Measurements from ENCODE around the gene ATG14.

ATG14 gene

DNA sequence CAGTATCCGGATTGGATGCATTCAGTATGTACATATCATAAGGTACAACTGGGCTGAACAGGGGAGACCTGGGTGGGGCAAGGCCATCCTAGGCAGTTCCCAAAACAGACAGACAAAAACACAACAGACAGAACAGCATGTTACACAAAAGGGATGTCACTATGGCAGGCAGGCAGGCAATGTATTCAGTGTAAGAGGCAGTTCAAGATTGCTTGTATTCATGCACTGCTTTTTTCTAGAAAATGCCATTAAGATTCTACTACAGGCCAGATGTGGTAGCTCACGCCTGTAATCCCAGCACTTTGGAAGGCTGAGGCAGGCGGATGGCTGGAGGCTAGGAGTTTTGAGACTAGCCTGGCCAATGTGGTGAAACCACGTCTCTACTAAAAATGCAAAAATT lies 25.3 kb upstream of the ATG14 start:
- no peaks in the 10 kb centered on the region for H3K9me3 ChIP-seq (replicated peaks in 1 of 11)
- H3K36me3 ChIP-seq = no peaks in the 10 kb centered on the region
- H3K4me2 ChIP-seq = no peak overlapping the region
- no peak overlapping the region for H3K9ac ChIP-seq
- no peaks in the 10 kb centered on the region for H4K20me1 ChIP-seq
- no peak overlapping the region for H3K4me3 ChIP-seq
- no peak overlapping the region for H3K27ac ChIP-seq
- TF ChIP-seq Cebpa-rat (IDR thresholded peaks at IDR 0.05) = no peak
- peaks cover 9 to 16% (median 11%) of the 10 kb centered on the region in 10 experiments; a peak in 18 of 20 replicates for H3K4me1 ChIP-seq
- no peaks in the 10 kb centered on the region; a peak in 1 of 22 replicates for H3K27me3 ChIP-seq

DNA sequence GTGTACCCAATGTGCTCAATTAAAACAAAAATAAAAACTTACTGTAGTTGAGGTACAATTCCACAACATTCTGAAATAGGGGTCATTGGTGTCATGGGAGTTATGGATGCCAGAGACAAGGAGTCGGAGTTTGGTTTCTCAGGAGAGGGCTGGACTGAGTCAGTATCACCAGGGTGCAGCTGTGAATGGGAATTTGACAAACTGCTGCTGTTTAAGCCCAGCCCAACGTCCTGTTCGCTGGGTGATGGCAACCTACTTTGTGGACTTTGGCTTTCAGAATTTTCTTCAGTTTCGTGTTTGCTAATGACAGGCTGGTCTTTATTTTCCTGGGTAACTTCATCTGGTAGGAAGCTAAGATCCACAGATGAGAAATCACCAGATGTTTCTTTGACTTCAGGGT lies 24.9 kb upstream of the ATG14 start:
- no peaks in the 10 kb centered on the region for H4K20me1 ChIP-seq
- no peaks in the 10 kb centered on the region for H3K36me3 ChIP-seq
- H3K4me2 ChIP-seq = no peak overlapping the region
- H3K4me1 ChIP-seq = peaks cover 9 to 16% (median 11%) of the 10 kb centered on the region in 10 experiments; a peak in 18 of 20 replicates
- no peak overlapping the region for H3K9ac ChIP-seq
- H3K4me3 ChIP-seq = no peak overlapping the region
- no peaks in the 10 kb centered on the region for H3K9me3 ChIP-seq (replicated peaks in 1 of 11)
- no peaks in the 10 kb centered on the region; a peak in 1 of 22 replicates for H3K27me3 ChIP-seq
- no peak overlapping the region for H3K27ac ChIP-seq
- TF ChIP-seq Cebpa-rat (IDR thresholded peaks at IDR 0.05) = no peak

DNA sequence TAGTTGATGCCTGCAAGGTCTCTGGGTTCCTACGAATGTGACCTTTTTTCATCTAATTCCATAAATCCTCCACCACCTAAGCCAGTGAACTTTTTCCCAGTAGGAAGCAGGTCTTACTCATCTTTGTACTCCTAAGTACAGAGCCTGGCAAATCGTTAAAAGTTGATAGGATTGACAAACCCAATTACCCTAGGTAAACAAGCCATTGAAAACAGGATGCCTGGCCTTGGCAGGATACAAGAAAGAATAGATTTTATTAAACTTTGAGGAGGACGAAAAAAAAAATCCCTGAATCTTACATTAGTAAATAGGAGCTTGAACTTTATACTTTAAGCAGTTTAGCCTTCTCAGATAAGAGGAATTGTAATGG lies 23.2 kb upstream of the ATG14 start:
- Histone ChIP-seq H4K20me1 (no peaks in the 10 kb centered on the region), H3K9ac (no peak overlapping the region), H3K9me3 (replicated peaks in 1 of 11) (no peaks in the 10 kb centered on the region), H3K4me3 (no peak overlapping the region), H3K27ac (no peak overlapping the region), H3K27me3 (no peaks in the 10 kb centered on the region; a peak in 1 of 22 replicates), H3K4me2 (no peak overlapping the region), H3K36me3 (no peaks in the 10 kb centered on the region), H3K4me1 (peaks cover 9 to 16% (median 11%) of the 10 kb centered on the region in 10 experiments; a peak in 18 of 20 replicates)
- no peak for TF ChIP-seq Cebpa-rat (IDR thresholded peaks at IDR 0.05)

DNA sequence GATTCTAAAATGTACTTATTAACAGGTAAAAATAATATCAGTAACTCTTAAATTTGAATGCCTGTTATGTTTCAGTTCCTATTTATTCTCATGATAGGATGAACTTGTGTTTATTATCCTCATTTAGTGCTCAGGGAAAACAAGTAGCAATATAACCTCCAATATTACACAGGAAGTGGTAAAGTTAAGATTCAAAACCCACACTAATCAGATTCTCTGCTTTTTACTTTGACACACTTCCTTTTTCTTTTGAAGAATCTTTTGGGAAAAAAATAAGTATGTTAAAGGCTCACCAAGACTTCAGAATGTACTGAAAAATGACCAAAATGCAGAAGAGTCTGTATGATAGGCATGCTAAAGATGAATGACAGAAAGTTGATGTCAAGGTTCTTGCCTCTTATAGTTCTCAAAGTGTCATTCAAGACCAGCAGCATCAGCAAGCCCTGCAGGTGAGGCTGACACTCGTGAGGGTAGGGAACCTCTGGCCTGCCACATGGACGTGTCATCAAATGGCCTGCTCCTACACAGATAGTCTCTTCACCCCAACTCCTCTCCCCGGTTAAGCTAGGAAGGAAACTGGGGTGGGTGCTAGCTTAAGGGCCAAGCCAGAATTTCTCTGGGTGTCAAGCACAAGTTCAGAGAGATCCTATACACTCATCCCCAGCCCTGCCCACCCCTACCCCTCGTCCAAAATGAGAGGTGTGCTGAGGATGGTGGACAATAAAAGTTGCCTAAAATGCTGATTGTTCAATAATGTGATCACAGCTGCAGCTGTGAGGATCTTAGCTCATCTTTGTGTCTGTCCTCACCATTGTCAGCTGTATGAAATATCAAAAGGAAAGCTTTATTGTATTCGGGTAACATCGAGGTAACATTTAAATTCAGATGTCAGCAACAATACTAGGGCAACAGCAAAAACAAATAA lies 22.5 kb upstream of the ATG14 start:
- H3K9ac ChIP-seq = no peak overlapping the region
- H3K4me1 ChIP-seq = peaks cover 9 to 16% (median 11%) of the 10 kb centered on the region in 10 experiments; a peak in 18 of 20 replicates
- no peak overlapping the region for H3K4me3 ChIP-seq
- no peaks in the 10 kb centered on the region for H3K36me3 ChIP-seq
- no peaks in the 10 kb centered on the region for H3K9me3 ChIP-seq (replicated peaks in 1 of 11)
- no peaks in the 10 kb centered on the region; a peak in 1 of 22 replicates for H3K27me3 ChIP-seq
- no peak for TF ChIP-seq Cebpa-rat (IDR thresholded peaks at IDR 0.05)
- no peaks in the 10 kb centered on the region for H4K20me1 ChIP-seq
- no peak overlapping the region for H3K27ac ChIP-seq
- H3K4me2 ChIP-seq = peak overlapping the region in 10 of 11 experiments; percentile 2 to 66 (median 27); a peak in 16 of 22 replicates

DNA sequence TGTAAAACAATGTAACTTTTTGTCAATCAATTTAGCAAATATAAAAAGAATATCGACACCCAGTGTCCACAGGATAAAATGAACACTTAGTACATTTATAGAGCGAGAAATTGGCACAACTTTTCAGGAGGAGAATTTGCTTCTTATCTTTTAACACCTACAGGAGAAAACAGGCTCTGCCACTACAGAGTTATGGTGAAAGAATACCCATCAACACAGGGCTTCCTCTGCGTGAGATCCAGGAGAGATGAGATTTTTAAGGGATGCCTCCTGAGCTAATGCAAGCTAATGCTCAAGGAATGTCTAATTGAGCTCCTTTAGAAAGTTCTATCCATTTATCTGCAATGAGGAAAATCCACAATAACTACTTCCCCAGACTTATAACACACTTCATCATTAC lies 21.0 kb upstream of the ATG14 start:
- H3K27me3 ChIP-seq = no peaks in the 10 kb centered on the region; a peak in 1 of 22 replicates
- no peak overlapping the region for H3K9ac ChIP-seq
- H3K4me2 ChIP-seq = no peak overlapping the region
- no peaks in the 10 kb centered on the region for H3K36me3 ChIP-seq
- no peaks in the 10 kb centered on the region for H4K20me1 ChIP-seq
- no peak overlapping the region for H3K4me3 ChIP-seq
- H3K4me1 ChIP-seq = peaks cover 9 to 16% (median 11%) of the 10 kb centered on the region in 10 experiments; a peak in 18 of 20 replicates
- H3K9me3 ChIP-seq (replicated peaks in 1 of 11) = no peaks in the 10 kb centered on the region
- no peak for TF ChIP-seq Cebpa-rat (IDR thresholded peaks at IDR 0.05)
- no peak overlapping the region for H3K27ac ChIP-seq

DNA sequence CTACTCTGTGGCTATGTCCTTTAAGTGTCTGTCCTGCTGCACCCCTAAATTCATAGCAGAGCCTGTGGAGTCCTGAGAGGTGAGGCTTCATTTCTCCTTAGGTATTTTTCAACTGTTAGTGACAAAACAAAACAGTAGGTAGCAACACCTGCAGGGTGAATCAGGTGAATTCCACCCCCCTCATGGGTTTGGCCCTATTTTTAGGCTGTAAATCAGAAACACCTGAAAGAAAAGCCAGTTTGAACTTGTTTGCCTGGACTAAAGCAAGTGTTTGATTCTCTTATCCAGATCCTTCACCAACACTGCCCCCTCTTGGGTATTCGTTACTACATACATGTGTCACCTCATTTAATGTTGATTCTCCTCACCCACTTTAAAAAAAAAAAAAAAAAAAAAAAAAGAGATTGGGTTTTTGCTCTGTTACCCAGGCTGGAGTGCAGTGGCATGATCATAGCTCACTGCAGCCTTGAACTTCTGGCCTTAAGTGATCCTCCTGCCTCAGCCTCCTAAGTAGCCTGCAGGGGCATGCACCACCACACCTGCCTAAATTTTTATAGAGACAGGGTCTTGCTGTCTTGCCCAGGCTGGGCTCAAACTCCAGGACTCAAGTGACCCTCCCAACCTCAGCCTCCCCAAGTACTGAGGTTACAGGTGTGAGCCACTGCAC lies 18.5 kb upstream of the ATG14 start:
- Histone ChIP-seq H3K36me3 (no peaks in the 10 kb centered on the region), H3K27ac (no peak overlapping the region), H3K27me3 (no peaks in the 10 kb centered on the region), H3K4me3 (no peak overlapping the region), H3K9ac (no peak overlapping the region), H3K4me1 (peaks cover 9 to 16% (median 11%) of the 10 kb centered on the region in 10 experiments; a peak in 18 of 20 replicates), H3K4me2 (no peak overlapping the region), H3K9me3 (replicated peaks in 1 of 11) (no peaks in the 10 kb centered on the region), H4K20me1 (no peaks in the 10 kb centered on the region)
- no peak for TF ChIP-seq Cebpa-rat (IDR thresholded peaks at IDR 0.05)

GRCh38 chr14:55427439-55427838 lies 15.8 kb upstream of the ATG14 start:
- H3K4me3 ChIP-seq = no peak overlapping the region
- H3K27me3 ChIP-seq = no peaks in the 10 kb centered on the region
- H3K9ac ChIP-seq = no peak overlapping the region
- TF ChIP-seq Cebpa-rat (IDR thresholded peaks at IDR 0.05) = no peak
- H3K4me1 ChIP-seq = peaks cover 0 to 7% (median 0%) of the 10 kb centered on the region in 10 experiments; a peak in 6 of 20 replicates
- H4K20me1 ChIP-seq = no peaks in the 10 kb centered on the region
- H3K9me3 ChIP-seq (replicated peaks in 1 of 11) = no peaks in the 10 kb centered on the region
- H3K27ac ChIP-seq = no peak overlapping the region
- H3K36me3 ChIP-seq = no peaks in the 10 kb centered on the region
- H3K4me2 ChIP-seq = no peak overlapping the region

DNA sequence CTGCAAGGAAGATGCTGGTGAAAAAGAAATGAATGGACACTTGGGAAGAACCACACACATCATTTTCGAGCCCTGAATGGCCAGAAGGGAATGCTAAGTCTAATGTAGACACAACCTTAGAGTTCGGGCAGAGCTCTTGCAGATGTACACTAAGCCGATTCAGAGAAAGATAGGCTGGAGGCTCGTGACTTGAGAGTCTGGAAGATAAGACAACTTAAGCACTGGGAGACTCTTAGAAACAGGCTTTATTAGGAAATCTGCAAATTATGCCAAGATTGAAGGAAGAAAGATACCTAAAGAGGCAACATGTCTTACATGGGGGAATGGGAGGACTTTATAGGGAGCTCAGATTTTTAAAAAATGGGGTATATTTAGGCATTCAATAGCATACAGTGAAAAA lies 15.3 kb upstream of the ATG14 start:
- H3K9ac ChIP-seq = no peak overlapping the region
- no peaks in the 10 kb centered on the region for H3K9me3 ChIP-seq (replicated peaks in 1 of 11)
- no peaks in the 10 kb centered on the region for H4K20me1 ChIP-seq

DNA sequence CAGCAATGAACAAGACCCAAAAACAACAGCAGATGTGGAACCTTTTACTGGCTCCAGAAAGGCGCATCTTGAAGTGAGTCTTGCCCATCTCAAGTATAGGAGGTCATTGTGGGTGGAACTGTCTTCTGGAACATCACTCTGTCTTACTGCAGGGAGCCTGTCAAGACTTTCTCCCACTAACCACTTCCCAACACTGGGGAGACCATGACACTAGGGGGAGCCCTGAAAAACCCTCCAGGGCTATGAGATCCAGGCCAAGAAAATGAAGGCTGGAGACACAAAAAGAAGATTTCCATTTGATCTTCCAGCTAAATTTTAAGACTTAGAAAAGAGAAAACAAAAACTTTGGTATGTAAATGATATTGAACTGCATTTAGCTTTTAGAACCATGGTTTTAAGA lies 13.5 kb upstream of the ATG14 start:
- TF ChIP-seq Cebpa-rat (IDR thresholded peaks at IDR 0.05) = no peak
- Histone ChIP-seq H3K27me3 (no peaks in the 10 kb centered on the region), H3K36me3 (no peaks in the 10 kb centered on the region), H3K4me2 (no peak overlapping the region), H3K4me3 (no peak overlapping the region), H3K9me3 (replicated peaks in 1 of 11) (no peaks in the 10 kb centered on the region), H3K9ac (no peak overlapping the region), H3K4me1 (peaks cover 0 to 7% (median 0%) of the 10 kb centered on the region in 10 experiments; a peak in 6 of 20 replicates), H3K27ac (no peak overlapping the region), H4K20me1 (no peaks in the 10 kb centered on the region)

More for the DNA sequence above, 15.3 kb upstream of the ATG14 start:
- Histone ChIP-seq H3K4me2 (no peak overlapping the region), H3K27me3 (no peaks in the 10 kb centered on the region), H3K27ac (no peak overlapping the region), H3K4me1 (peaks cover 0 to 7% (median 0%) of the 10 kb centered on the region in 10 experiments; a peak in 6 of 20 replicates), H3K36me3 (no peaks in the 10 kb centered on the region), H3K4me3 (no peak overlapping the region)
- TF ChIP-seq Cebpa-rat (IDR thresholded peaks at IDR 0.05) = no peak

Data from BLaER1 treated with 17β-estradiol and CSF1 and Interleukin-3, amounts not matched to agents 10 nM and 100 nM (cell line).